HG02884 (cell line): ENCODE data around the gene SLC34A3.

Experiments
- ATAC-seq: cut with Tn5 transposase; IDR thresholded peaks from one replicate; pipeline ENCODE4 v1.9.1; 2021; ENCODE audit warnings: mild to moderate bottlenecking, moderate library complexity; ENCODE audit not compliant: unreplicated experiment

SLC34A3 gene

DNA sequence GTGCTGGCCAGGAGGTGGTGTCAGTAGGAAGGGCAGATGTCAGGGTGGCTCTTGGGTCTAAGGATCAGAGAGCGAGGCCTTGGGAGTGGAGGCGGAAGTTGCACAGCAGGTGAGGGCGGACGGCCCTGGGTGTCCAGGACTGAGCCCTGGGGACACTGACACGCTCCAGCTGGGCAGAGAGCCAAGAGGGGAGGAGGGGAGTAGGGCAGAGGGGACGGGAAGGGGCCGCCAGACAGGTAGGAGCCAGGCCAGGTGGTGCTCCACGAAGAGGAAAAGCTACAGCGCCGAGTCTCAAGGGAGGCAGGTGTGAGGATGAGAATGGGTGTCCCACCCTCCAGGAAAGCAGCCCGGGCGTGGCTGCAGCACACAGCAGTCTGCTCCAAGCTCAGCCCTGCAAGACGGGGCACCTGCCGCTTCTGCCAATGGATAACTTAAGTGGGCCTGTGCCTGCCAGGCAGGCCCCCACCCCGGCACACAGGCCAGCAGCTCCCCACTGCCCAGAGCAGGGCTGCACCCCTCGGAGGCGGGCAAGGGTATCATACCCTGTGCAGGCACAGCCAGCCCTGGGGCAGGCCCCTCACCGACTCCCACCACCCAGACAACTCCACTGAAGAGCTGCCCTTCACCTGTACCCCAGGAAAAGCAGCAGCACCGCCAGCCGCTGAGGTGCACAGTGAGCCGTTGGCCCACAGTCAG, 35.0 kb upstream of the SLC34A3 start:
- ATAC-seq = no peak

DNA sequence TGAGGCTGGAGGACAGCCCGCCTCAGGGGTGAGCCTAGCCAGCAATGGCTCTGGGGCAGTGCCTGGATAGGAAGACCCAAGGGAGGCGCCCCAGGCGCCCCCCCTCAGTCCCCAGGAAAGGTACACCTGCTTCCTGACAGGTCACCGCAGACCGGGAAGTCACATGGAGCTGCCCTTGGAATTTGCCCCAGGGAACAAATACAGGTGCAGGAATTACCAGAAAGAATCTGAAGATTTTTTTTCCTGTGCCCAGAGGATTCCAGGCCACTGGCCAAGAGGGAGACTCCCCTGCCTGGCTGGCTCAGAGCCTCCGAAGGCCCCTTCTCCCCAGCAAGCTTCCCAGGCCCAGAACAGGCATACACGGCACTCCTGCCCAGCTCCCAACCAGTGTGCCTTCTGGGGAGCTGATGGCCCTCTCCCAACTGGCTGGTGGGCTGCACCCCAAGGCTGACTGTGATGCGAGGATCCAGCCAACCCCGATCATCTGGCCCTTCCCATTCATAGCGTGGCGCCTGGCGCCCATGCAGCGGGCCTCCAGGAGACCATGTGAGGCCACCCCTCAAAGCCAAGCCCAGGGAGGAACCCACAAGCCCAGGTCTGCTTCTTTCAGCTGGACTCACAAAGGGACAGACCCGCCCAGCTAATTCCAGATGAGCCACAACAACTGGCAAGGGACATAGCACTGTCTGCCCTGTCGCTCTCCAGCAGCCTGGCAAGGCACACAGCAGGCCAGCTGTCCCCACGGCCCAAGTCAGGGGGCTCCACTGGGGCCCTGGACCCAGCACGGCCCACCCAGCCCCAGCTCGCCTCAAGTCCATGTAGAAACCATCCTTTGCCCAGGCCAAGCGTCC, 32.4 kb upstream of the SLC34A3 start:
- no peak for ATAC-seq

DNA sequence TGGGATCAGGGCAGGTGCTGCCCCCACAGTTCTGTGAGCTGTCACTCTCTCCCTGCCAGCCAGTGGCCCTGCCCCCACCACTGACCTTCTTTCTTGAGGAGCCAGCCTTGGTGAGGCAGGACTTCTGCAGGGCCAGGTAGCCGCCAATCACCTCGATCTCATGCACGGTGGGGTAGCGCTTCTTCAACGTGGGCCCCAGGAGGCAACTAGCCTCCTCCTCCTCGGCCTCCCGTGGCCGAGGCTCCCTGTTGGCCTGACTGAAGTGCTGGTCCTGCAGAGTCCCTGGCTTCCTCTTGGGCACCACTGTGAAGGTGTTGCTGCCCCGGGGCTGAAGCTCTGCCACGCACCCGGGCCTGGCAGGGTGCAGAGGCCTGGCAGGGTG, 31.8 kb upstream of the SLC34A3 start:
- ATAC-seq = no peak

DNA sequence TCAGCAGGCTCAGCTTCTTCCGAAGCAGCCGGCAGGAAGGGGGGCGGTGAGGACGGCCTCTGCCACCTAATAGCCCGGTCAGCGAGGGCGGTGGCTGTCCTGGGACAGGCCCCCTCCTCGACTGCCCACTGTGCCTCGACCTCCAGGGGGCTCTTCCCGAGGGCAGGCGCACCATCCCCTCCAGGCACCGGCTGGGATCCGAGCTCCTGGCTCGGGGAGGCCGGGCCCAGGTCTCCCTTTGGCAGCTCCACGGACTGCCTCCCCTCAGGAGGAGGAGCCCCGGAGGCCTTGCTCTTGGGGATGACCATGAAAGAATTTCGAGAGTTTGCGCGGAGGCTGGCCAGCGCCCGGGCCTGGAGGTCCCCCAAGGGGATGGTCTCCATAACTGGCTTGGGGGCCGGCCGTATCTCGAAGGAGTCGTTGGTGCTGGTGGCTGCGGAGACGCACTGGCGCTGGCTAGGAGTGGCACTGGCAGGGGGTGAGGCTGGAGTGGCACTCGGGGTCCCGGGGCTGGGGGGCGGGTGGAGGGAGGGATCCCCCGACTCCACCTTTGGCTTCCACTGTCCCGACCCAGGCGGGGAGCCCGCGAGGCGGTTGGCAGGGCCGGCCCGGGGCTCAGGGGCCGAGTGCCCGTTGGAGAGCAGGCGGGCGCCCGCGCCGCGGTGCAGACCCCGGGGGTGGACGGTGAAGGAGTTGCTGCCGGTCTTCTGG, 31.1 kb upstream of the SLC34A3 start:
- no peak for ATAC-seq

DNA sequence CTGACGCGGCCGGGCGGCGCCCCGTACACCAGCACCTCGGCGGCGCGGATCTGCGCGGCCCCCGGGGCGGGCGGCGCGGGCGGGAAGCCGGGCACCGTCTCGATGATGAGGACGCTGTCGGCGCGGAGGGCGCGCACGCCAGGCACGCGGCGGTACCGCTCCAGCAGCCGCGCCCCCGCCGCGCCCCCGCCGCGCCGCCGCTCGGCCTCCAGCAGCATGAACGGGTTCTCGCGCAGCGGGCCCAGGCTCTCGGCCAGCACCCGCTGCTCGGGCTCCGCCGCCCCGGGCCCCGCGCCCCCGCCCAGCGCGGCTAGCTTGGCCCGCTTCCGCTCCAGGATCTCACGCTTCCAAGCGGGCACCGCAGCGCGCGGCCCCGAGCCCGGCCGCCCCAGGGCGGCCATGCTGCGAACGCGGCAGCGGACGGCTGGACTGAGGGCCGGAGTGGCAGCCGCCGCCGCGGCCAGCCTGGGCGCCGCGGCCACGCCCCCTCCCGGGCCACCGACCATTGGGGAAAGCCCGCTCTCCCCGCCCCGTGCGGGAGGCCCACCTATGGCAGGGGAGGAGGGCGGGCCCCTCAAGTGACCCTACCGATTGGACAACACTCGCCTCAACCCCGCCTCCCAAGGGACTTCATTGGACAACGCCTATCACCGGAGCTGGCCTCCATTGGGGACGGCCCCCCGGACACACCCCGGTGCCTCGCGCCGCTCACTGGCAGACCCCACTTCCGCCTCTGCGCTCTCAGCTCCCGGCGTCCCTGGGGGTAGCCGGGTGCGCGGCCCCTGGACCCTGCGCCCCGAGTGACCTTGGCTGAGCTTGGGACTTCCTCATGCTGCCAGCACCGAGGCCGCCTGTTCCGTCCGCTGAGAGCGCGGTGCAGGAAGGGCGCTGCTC, 30.1 kb upstream of the SLC34A3 start, which contains the start of gene TPRN:
TSS of gene TPRN (minus strand) at position 431 of the 894 bp plus-strand sequence. CDS start at position 401, 30 bp downstream.
- peak; percentile 87 for ATAC-seq

DNA sequence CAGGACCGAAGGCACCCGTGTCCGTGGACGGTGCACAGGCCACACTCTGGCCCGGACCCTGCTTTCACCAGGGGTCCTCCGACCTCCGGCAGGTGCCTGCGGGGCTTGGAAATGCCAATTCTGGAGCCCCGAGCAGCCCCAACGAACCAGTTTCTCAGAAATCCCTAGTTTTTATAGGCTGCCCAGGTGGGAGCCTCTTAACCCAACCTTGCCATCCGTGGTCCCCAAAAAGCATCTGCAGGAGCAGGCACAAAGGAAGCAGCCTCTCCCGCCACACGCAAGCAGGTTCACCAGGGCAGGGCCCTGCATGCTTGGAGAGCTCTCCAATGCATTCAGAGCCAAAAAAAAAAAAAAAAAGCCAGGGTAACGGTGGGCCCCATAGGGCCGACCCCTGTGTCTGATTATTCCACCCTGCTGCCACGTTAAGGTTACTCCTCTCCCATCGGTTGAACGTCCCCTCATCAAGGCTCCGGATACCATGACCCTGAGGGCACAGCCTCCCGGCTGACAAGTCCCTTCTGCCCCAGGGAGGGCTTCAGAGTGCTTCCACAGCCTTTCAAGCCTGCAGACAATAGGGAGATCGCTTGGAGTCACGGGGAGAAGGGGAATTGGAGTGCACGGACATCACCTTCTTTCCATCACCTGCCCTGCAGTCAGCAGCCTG, 29.4 kb upstream of the SLC34A3 start:
- no peak for ATAC-seq

DNA sequence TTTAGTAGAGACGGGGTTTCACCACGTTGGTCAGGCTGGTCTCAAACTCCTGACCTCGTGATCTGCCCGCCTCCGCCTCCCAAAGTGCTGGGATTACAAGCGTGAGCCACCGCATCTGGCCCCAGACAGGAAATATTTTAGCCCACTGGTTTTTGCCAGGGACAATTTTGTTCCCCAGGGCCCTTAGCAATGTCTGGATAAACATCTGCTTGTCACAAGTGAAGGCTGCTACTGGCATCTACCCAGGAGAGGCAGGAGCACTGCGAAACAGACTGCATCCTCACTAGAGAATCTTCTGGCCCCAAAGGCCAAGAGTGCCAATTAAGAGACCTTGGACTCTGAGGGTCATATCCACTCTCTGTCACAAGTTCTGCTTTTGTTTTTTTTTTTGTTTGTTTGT, 27.7 kb upstream of the SLC34A3 start:
- no peak for ATAC-seq

DNA sequence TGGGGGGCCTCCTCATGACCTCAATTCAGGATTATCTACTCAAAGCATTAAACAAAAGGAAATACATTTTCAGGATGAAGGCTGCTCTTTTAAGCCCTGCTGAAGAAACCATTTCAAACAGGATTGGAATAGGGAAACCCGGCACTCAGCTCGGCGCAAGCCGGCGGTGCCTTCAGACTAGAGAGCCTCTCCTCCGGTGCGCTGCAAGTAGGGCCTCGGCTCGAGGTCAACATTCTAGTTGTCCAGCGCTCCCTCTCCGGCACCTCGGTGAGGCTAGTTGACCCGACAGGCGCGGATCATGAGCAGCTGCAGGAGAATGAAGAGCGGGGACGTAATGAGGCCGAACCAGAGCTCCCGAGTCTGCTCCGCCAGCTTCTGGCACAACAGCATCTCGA, 26.0 kb upstream of the SLC34A3 start:
- no peak for ATAC-seq

DNA sequence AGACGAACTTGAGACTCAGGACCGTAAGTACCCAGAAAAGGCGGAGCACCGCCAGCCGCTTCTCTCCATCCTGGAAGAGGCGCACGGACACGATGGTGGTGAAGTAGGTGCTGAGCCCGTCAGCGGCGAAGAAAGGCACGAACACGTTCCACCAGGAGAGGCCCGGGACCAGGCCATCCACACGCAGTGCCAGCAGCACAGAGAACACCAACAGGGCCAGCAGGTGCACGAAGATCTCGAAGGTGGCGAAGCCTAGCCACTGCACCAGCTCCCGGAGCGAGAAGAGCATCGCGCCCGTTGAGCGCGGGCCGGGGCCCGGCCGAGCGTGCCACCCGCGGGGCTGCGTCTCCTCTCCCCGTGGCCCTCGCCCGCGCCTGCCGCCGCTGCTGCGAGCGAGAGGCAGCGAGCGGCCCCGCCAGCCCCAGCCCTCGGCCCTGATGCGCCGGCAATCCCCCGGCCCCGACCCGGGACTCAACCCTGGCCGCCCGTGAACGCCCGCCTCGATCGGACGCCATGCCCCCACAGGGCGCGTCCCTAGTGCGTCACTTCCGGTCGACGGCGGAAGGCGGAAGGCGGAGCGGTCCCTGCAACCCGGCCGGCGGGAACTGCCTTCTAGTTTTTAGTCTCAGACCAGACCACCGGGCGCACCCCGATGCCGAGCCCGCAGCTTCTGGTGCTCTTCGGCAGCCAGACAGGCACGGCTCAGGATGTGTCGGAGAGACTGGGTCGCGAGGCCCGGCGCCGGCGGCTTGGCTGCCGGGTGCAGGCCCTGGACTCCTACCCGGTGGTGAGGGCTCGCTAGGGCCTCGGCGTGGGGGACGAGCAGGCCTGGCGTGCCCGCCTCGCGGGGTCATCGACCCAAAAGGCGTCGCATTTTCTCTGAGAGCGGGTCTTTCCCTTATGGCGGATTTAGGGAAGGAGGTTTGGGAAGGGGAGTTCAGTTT, 25.3 kb upstream of the SLC34A3 start, which contains the start of the genes NDOR1 and TMEM203:
TSS of gene NDOR1 (plus strand) at position 575 of the 944 bp plus-strand sequence. CDS start at position 653, 78 bp downstream.
TSS of gene TMEM203 (minus strand) at position 523 of the 944 bp plus-strand sequence. CDS start at position 289, 234 bp downstream.
- no peak for ATAC-seq

DNA sequence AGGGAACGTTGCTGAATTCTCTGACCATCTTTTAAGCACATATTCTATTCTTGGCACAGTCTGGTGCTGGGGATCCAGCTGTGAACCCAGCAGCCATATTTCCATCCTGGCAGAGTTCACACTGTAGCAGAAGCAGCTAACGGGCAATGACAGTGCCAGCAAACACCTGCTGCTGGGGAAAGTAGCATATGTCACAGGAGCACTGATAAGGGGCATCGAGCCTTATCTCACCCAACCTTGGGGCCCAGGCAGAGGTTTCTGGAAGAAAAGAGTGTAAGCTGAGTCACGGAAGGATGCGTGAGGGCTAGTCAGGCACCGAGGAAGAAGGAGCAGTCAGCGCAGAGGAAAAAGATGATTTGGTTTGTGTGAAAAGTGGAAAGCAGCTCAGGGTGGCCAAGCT, 24.1 kb upstream of the SLC34A3 start:
- no peak for ATAC-seq

DNA sequence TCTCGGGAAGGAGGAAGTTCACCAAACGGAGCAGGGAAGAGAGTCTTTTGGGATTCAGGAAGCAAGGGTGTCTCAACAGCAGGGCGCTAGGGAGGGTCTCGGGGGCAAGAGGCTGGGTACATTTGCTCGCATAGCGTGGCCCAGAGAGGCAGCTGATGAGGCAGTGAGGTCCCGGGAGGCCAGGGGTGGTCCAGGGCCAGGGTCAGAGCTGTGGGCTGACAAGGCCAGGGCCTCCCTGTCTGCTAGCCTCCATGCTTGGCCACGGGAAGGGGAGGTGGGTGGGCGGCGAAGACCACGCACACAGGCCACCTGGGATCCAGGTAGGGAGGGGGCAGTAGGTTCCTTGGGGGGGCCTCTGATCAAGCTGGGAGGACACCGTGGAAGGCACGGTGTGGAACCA, 19.2 kb upstream of the SLC34A3 start:
- ATAC-seq = no peak

DNA sequence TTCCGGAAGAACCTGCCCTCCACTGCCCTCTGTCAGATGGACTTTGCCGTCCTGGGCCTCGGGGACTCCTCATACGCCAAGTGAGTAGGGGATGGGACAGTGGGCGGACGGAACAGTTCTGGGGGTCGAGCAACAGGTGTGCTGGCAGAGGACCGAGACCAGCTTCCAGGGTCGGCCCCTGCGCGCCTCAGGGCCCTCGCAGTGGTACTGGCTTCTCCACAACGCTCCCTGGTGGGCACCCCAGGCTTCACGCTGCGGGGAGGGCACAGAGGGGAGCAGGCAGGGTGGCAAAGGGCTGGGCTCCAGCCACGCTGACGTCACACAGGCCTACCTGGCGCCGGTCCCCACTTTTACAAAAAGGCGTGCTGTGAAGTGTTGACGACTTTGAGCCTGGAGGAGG, 18.2 kb upstream of the SLC34A3 start:
- ATAC-seq = no peak

DNA sequence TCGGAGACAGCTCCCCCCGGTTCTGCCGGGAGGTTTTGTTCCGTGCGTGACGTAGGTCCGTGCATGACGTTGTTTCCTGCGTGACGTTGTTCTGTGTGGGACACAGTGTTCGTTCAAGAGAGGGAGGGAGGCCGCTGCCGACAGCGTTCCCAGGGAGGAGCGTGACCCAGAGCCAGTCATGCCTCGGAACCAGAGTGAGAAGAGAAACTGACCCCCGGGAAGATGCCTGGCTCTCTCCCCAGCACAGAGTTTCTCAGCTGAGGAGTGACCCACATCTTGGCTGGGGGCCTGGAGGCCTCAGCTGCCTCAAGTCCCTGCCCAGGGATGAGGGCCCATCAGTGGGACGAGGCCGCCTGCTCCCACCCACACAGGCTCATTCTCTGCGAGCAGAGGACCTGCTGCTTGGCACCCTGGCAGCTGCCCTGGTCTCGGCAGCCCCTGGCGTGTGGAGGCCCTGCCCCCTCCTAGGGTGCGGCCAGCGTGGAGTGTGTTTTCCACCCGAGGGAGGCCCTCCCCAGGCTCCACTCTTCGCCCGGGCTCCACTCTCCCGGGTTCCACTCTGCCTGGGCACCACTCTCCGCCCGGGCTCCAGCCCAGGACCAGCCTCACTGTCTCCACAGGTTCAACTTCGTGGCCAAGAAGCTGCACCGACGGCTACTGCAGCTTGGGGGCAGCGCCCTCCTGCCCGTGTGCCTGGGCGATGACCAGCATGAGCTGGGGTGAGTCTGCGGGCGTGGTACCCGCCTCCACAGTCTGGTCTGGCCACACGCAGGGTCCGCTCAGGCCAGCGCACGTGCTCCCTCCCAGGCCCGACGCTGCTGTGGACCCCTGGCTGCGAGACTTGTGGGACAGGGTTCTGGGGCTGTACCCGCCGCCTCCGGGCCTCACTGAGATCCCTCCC, 17.3 kb upstream of the SLC34A3 start:
- no peak for ATAC-seq

DNA sequence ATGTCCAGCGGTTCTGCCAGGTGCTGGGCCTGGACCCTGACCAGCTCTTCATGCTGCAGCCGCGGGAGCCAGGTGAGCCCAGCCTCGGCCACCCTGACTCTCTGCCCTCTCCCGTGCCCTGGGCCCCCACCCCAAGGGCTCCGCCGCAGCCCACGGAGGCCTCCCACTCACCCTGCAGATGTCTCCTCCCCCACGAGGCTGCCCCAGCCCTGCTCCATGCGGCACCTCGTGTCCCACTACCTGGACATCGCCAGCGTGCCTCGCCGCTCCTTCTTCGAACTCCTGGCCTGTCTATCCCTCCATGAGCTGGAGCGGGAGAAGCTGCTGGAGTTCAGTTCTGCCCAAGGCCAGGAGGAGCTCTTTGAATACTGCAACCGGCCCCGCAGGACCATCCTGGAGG, 16.1 kb upstream of the SLC34A3 start:
- ATAC-seq = no peak

DNA sequence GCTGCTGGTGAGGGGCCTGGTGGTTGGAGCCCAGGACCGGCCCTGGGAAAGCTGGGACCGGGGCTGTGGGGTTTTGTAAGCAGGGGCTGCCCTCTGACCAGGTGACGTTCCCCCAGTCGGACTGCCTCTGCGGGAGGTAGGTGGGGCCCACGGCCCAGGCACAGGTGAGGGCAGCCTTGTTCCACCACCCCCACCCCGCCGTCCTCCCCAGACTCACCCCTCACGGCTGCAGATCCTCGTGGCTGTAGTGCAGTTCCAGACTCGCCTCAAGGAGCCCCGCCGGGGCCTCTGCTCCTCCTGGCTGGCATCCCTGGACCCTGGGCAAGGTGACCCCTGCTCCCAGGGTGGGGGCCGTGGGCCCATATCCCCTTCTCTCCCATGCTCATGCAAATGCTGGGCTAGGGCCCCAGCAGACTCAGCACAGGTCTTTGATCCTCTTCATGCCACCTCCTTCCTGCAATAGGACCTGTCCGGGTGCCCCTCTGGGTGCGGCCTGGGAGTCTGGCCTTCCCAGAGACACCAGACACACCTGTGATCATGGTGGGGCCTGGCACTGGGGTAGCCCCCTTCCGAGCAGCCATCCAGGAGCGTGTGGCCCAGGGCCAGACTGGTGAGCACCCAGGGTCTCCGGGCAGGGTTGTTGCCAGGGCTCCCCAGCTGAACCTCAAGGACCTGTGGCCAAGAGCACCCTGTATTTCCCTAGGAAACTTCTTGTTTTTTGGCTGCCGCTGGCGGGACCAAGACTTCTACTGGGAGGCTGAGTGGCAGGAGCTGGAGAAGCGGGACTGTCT, 15.3 kb upstream of the SLC34A3 start:
- no peak for ATAC-seq

DNA sequence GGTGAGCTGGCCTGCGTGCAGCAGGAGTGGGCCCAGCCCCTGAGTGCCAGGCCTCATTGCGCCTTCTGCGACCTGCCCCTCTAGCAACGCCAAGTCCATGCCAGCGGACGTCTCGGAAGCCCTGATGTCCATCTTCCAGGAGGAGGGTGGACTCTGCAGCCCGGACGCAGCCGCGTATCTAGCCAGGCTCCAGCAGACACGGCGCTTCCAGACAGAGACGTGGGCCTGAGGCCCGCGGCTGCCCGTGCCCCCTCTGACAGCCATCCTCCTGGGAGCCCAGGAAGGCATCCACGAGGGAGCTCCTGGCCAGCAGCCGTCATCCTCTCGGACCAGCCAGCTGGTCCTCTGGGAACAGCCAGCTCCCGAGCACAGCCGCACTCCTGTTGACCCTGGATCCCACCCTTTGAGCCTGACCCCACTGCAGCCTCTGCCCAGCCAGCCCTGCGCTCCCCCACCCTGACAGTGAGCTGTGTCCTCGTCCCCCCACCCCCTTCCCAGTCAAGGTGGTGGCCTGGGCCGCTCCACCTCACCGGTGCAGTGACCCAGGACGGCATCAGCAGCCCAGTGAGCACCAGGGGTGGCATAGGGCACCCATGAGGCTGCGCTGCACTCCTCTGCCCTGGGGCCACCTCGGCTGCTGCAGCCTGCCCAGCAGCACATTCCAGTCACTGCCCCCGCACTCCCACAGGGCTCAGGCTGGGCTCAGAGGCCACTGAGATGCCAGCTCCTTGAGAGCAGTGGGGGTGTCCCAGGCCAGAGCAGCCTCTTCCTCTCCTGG, 14.3 kb upstream of the SLC34A3 start:
- ATAC-seq = no peak
